ENCODE measurements around the gene BRD2. TPM values are rescaled to one million over a fixed set of nuclear protein-coding genes. Genes with fewer than 3 reads are reported as not detected.

Gene BRD2
- total and polyA plus RNA-seq, 2 donors (not counting 1 experiment from before 2014, with no cell fraction given): 474 to 620 TPM

- H3K9me3 ChIP-seq (ENCODE audit: control extremely low read depth in 1 of 3, control insufficient read depth in 2 of 3, insufficient read depth in 1 of 3, low read length in 2 of 3): no peaks in the 10 kb centered on the region
- ATAC-seq (ENCODE audit: low read depth) (no peak), DNase-seq (no peak)
- Mint-ChIP-seq H3K27ac (peak overlapping the region; percentile 98), H3K4me1 (peaks cover 73% of the 10 kb centered on the region), H3K4me3 (peak overlapping the region; percentile 96), H3K9me3 (ENCODE audit: insufficient read depth) (no peaks in the 10 kb centered on the region), H3K27me3 (no peaks in the 10 kb centered on the region)
- peaks cover 89% of the 10 kb centered on the region for H3K79me2 ChIP-seq (ENCODE audit: control insufficient read depth, insufficient read depth, low read length)
- 48% methylated on average over 4 of the region's 4 CpGs for WGBS (ENCODE audit: insufficient coverage)
- intact Hi-C loops (cut with micrococcal nuclease): no loop called here
- peaks cover 0 to 18% of the 10 kb centered on the region in 2 experiments for H3K36me3 ChIP-seq (replicated peaks in 1 of 2; ENCODE audit: control extremely low read depth in 1 of 2, control insufficient read depth in 1 of 2, extremely low read depth in 1 of 2, insufficient read depth in 2 of 2, low read length in 1 of 2)
- no peaks in the 10 kb centered on the region for H4K20me1 ChIP-seq (ENCODE audit: control insufficient read depth, insufficient read depth, low read length, poor library complexity, severe bottlenecking)
- TF ChIP-seq CTCF (IDR thresholded peaks at IDR 0.05) (no peak), EZH2 (IDR thresholded peaks at IDR 0.05; ENCODE audit: borderline replicate concordance, insufficient read depth, low read depth, low read length, poor library complexity, severe bottlenecking) (no peak)
- H3K9ac ChIP-seq (ENCODE audit: low read length): peak overlapping the region; percentile 89
- H2AFZ ChIP-seq (ENCODE audit: insufficient read depth, low read depth, low read length, poor library complexity, severe bottlenecking): peak overlapping the region; percentile 4
- H3K27me3 ChIP-seq (replicated peaks in 1 of 4; ENCODE audit: control extremely low read depth in 1 of 4, control insufficient read depth in 3 of 4, insufficient read depth in 4 of 4, low read length in 3 of 4): no peaks in the 10 kb centered on the region
- H3K4me2 ChIP-seq (replicated peaks; ENCODE audit: low read depth, low read length, poor library complexity, severe bottlenecking): peak overlapping the region; percentile 81
- H3K27ac ChIP-seq (ENCODE audit: low read length in 2 of 2): peak overlapping the region; percentile 27 to 91
- H3K4me3 ChIP-seq (ENCODE audit: control extremely low read depth in 1 of 5, extremely low read depth in 1 of 5, insufficient read depth in 1 of 5, low read depth in 2 of 5, low read length in 4 of 5): peak overlapping the region in 1 of 5 experiments; percentile 98
- CTCF ChIA-PET: interaction anchor here (0.7 to 13.5 kb wide), 12 partner anchors 17 to 195 kb away, joined by 3 to 822 read pairs (median 18); partner anchors contain the start of genes BRD2, HLA-DMB, PSMB9 and TAP1
- H3K4me1 ChIP-seq (ENCODE audit: control insufficient read depth in 2 of 2, insufficient read depth in 2 of 2, low read length in 2 of 2): peaks cover 58 to 72% of the 10 kb centered on the region in 2 donors
- POLR2A ChIA-PET: interaction anchor here (1.0 to 10.7 kb wide), 8 partner anchors 12 to 110 kb away, joined by 3 to 349 read pairs (median 10); partner anchors contain the start of genes BRD2, HLA-DMB and PSMB8
These were observed 14.1 kb upstream of the BRD2 start for GRCh38 chr6:32954267-32954666.

Measured in B cell (primary cell).